ENCODE results near the gene EXOC4. TPM values are rescaled to one million over a fixed set of nuclear protein-coding genes. Genes with fewer than 3 reads are reported as not detected.

EXOC4 gene
- polyA plus RNA-seq, 3 donors = 76.4 to 81.9 (median 78.9) TPM

GRCh38 chr7:133724694-133725093, 471.8 kb downstream of the EXOC4 start:
- DNase-seq (ENCODE audit: low read depth in 3 of 3, low spot score in 2 of 3) = no peak

GRCh38 chr7:133727476-133728214, 474.8 kb downstream of the EXOC4 start:
- no peak for DNase-seq (ENCODE audit: low read depth in 3 of 3, low spot score in 2 of 3)

- no peak for DNase-seq (ENCODE audit: low read depth in 3 of 3, low spot score in 2 of 3)
Measured at GRCh38 chr7:133730360-133730759, 477.5 kb downstream of the EXOC4 start.

- DNase-seq (ENCODE audit: low read depth in 3 of 3, low spot score in 2 of 3) = no peak
Measured at GRCh38 chr7:133733401-133733800, 480.5 kb downstream of the EXOC4 start.

GRCh38 chr7:133735222-133735621, 482.3 kb downstream of the EXOC4 start:
- DNase-seq (ENCODE audit: low read depth in 3 of 3, low spot score in 2 of 3) = no peak

- DNase-seq (ENCODE audit: low read depth in 3 of 3, low spot score in 2 of 3) = no peak
Measured at GRCh38 chr7:133739817-133740216, 486.9 kb downstream of the EXOC4 start.

DNA sequence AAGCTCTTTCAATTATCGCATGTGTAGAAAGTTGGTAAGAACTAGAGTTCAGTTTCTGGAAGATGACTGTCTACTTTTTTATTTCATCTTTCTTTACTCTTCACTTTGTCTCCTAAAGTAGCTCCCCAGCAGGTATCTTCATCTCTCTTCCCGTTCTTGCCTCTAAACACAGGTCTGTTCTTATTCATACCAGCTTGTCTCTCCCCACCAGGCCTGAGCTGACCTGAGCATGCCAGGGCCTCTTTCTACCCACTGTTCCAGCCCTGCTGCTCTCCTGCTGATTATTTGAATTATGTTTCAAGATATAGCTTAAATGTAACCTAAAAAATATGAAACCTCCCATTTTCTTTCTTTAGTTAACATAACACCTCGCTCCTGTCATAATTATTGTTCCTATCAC, 488.2 kb downstream of the EXOC4 start:
- no peak for DNase-seq (ENCODE audit: low read depth in 3 of 3, low spot score in 2 of 3)

GRCh38 chr7:133741703-133742102, 488.8 kb downstream of the EXOC4 start:
- DNase-seq (ENCODE audit: low read depth in 3 of 3, low spot score in 2 of 3) = no peak

DNA sequence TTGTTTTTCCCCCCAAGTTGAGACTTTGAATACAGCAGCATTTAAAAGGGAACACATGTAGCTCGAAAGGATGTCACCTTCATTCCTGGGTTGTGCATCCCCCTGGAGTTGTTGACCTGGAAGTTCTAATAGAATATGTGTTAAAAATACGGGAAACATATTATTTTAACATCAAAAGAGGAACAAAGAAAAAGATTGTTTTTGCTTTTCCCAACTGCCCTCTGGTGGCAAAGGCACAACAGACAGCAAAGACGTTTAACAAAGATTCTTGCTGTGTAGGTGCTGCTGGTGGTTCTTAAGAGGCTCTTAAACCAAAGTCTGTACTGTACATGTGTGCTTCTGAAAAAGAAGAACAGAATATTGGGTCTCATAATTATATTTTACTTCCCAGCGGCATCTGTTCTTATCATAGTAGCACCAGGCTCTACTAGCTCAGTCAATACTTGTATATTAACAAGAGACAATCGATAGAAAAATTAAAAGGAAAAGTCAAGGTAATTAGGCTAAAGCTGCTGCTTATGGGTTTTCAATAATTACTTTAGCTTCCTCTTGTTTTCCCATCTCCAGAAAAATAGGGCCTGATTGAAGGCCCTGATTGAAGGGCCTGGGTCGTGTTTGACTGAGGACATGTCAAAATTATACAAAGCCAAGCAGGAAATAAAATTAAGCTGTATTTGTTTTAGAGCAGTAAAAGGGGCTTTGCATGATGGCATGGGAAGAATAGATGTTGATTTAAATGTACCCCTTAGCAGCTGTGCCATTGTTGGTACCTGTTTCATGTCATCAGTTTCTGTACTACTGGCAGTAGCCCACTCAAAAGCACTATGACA, 490.0 kb downstream of the EXOC4 start:
- no peak for DNase-seq (ENCODE audit: low read depth in 3 of 3, low spot score in 2 of 3)

DNA sequence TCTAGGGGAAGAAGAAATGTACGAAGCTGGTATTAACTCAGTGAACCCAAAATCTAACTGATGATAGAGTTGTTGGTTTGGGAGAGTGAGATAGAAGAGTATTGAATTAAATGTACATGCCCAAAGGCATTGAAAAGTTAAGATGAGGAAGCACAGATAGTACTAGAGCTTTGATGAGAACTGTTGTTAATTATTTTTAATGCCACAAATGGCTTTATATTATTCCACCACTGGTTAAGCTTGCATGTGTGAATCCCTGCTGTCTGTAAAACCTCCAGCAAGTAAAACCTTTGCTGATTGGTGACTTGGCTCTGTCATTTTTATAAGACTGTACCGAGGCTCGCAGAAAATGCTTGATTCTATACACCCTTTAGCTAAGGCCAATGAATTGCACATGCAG, 491.6 kb downstream of the EXOC4 start:
- DNase-seq (ENCODE audit: low read depth in 3 of 3, low spot score in 2 of 3) = no peak

GRCh38 chr7:133746305-133746704, 493.4 kb downstream of the EXOC4 start:
- DNase-seq (ENCODE audit: low read depth in 3 of 3, low spot score in 2 of 3) = no peak

DNA sequence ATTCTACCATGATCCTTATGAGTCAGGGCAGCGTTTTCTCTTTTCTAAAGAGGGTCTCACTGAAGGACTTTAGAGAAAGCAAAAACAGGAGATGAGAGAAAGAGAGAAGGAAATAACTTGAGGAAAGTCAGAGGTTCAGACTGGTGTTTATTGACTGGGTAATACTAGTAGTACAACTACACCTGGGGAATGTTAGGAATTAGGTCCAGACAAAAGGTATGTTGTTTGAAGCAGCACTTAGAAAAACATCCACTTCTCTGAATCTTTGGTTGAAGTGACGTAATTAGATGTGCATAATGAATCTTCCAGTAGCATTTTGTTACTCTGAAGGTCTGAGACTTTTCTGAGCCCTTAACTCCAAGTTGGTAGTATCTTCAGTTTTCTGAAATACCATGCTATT, 494.0 kb downstream of the EXOC4 start:
- DNase-seq (ENCODE audit: low read depth in 3 of 3, low spot score in 2 of 3) = no peak

- no peak for DNase-seq (ENCODE audit: low read depth in 3 of 3, low spot score in 2 of 3)
Measured at GRCh38 chr7:133748443-133749407, 495.8 kb downstream of the EXOC4 start.

DNA sequence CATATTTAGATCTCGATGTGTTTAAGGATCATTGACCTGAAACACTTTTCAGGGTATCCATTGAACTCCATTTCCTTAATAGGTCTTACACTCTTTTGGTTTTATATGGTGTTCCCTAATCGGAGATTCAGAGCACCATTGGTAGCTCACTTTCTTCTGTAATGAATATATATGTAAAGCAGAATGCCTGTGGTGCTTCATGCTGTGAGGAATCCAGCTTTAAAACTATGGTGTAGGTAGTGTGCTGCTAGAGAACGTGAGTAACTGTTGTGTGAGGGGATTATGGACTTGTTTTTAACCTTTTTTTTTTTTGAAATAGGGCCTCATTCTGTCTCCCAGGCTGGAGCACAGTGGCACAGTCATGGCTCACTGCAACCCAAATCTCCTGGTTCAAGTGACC, 497.4 kb downstream of the EXOC4 start:
- no peak for DNase-seq (ENCODE audit: low read depth in 3 of 3, low spot score in 2 of 3)

DNA sequence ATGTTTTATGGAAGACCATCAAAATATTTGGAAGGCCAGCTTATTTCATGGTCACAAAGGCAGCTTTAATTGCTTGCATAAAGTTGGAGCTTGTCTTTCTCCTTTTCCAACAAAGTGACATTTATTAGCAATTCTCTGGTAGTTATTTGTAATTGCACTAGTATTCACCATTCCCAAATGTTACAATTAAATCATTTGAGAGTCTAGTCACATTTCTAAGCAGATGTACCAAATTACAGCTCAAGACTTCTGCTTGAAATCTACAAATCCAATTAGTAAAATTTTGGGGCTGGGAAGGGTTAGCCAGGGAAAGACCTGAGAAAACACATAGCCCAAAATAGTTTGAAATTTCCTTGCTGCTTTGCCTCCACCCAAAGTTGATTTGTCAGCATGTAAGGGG, 498.2 kb downstream of the EXOC4 start:
- DNase-seq (ENCODE audit: low read depth in 3 of 3, low spot score in 2 of 3) = no peak

DNA sequence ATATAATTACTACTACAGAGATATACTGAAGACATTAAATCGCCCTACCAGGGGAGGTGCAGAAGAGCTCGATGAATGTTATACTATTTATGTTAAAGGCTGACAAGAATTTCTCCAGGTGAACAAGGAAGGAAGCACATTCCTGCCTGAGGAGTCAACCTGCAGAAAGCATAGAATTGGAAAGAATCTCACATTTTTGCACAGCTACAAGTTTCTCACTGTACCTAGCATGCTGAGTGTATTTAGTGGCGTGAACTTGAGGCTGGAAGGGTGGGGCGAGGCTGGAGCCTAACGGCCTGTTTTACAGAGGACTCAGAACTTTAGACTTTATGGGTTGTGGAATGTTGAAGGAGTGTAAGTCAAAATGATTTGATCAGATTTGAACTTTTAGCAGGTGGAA, 500.6 kb downstream of the EXOC4 start:
- DNase-seq (ENCODE audit: low read depth in 3 of 3, low spot score in 2 of 3) = no peak

- no peak for DNase-seq (ENCODE audit: low read depth in 3 of 3, low spot score in 2 of 3)
Measured at GRCh38 chr7:133754708-133755107, 501.8 kb downstream of the EXOC4 start.

DNA sequence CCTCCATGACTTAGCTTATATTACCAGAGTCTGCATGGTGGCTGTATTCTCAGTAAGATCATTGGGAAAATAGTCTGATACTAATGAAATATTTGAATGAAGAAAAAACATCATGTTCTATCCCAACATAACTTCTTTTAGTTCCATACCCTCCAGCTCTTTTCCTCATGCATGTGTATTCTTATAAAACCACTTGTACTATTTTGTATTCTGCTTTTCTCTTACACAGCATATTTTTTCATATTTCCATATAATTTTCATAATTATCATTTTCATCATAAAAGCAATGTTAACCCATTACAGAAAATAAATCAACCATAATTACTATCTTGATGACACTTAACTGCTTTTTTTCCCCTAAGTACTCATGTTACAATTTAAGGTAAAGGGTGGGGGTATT, 503.0 kb downstream of the EXOC4 start:
- no peak for DNase-seq (ENCODE audit: low read depth in 3 of 3, low spot score in 2 of 3)

- DNase-seq (ENCODE audit: low read depth in 3 of 3, low spot score in 2 of 3) = no peak
Measured at GRCh38 chr7:133761443-133761842, 508.6 kb downstream of the EXOC4 start.

- DNase-seq (ENCODE audit: low read depth in 3 of 3, low spot score in 2 of 3) = no peak
Measured at GRCh38 chr7:133763076-133763640, 510.3 kb downstream of the EXOC4 start.

DNA sequence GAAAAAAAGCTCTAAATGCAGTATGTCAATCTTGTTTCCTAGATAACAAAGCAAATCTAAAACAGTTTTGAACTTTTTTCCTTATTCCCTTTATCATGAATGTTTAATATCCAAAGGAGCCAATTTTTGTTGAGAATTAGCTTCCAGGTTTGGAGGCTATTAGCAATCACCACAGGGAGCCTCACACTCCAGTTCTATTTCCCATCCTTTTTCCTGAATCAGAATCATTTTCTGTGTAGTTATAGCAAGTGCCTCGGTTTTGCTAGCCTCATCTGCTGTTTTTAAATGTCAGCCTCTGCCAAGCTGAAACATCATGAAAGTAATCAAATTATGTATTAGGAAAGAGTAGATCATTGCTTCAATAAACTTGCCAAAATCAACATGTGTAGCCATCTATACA, 516.8 kb downstream of the EXOC4 start:
- no peak for DNase-seq (ENCODE audit: low read depth in 3 of 3, low spot score in 2 of 3)
